Spleen (tissue), 7 donors: ENCODE measurements around the gene STX8.

Experiments used
- CTCF ChIP-seq, 11 experiments: fragments of 200-600 bp in 7 of 11; fragments of 450-650 bp in 4 of 11; sonication (generic) in 4 of 11; IDR thresholded peaks in 8 of 11; conservative IDR thresholded peaks in 3 of 11; 1 replicate in 7 of 11; 2 replicates in 4 of 11; pipeline versions ENCODE4 v1.4.0 to v1.8.0; 2016 to 2021; ENCODE audit warnings: antibody characterized with exemption in 11 of 11, inconsistent platforms in 4 of 11, mild to moderate bottlenecking in 1 of 11
- POLR2A ChIP-seq, 3 donors: fragments of 450-650 bp; IDR thresholded peaks; one replicate each; pipeline ENCODE4 v1.5.1; 2017; ENCODE audit warnings: antibody characterized with exemption in 3 of 3, mild to moderate bottlenecking in 1 of 3
- POLR2AphosphoS5 ChIP-seq, 3 donors: sonication (generic); formaldehyde crosslinking; IDR thresholded peaks; one replicate each; pipeline ENCODE4 v1.5.1; 2017; ENCODE audit warnings: antibody characterized with exemption in 3 of 3
- donor health status: DM: no; HTN: no; CAD: no; lungs with moderate emphysema.
- donor health status: DM: no; HTN: no; CAD: no.
- donor health status: DM: no; HTN: no; CAD: no.

DNA sequence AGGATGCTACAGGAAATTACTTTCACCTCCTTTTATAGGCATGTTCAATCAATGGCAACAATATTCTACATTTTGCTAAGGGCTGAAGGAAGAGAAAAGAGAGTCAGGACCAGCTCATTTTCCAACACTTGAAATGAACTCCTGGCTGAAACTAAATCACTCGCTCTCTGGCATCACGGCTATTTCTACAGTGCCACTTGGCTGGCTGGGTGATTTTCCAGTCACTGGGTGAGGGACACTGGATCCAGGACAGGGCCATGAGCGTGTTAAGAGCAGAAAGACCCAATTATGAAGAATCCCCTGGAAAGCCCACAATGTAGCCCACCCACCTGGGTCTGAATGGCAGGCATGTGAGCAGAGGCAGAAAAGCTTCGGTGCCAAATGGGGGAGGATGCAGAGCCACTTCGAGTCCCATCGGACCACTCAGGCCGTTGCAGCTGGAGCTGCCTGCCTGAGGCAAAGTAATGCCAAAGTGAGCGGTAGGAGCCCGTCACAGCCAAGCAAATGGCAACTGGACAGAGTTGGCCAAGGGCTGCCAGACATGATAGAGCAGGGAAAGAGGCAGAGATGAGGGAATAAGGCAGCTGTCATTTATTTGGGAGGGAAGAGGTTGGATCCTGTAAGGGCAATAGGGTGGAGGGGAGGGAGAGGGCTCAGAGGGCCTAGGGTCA is 246.2 kb downstream of the STX8 start:
- TF ChIP-seq CTCF (IDR thresholded peaks at IDR 0.05 in 8 of 11, conservative IDR thresholded peaks at IDR 0.05 in 3 of 11) = no peak
- TF ChIP-seq POLR2A (IDR thresholded peaks at IDR 0.05) = no peak
- TF ChIP-seq POLR2AphosphoS5 (IDR thresholded peaks at IDR 0.05) = no peak
